ENCODE measurements around the gene POC1A.

Gene POC1A

DNA sequence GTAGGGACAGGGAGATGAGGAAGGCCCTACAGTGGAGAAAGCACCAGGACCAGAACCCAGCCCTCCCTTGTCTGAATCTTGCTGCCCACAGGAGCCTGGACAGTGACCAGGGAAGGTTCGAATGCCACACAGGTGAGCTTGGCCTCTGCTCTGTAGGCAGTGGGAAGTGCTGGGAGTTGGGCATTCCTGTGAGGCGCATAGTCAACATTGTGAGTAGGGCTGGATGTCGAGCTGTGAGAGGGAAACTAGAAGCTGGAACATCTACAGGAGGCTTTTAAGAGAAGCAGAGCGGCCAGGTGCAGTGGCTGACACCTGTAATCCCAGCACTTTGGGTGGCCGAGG, 23.4 kb upstream of the POC1A start:
- H3K4me2 ChIP-seq (ENCODE audit: low read length): no peak overlapping the region

DNA sequence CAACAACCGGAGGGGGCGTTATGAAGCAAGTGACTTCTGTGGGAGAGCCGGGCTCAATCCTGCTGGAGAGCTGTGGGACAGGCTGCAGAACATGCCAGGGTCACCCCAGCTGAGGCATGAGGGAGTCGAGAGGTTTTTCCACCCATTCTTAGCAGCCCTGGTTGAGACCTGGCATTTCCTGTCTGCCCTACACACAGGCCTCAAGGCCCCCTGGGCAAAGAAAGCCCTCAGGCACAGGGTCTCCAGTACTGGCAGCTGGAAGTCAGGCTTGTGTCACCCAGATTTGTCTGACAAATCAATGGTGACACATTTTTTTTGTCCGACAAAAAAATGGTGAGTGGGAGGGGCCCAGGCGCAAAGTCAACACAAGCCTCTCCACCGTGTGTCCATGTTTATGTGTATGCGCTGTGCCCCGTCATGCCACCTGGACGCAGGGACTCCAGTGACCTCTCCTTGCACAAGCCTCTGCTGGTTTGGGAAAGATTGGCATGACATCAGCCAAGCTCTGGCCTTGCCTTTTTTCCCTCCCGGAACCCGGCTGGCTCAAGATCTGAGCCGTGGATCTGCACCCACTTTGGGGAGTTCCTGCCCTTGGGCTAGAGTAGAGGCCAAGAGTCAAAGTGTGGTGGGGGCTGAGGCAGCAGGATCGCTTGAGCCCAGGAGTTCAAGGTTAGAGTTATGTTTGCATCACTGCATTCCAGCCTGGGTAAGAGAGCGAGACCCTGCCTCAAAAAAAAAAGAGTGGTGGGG, 22.9 kb upstream of the POC1A start:
- Histone ChIP-seq H3K79me2 (ENCODE audit: control insufficient read depth, low read length) (no peaks in the 10 kb centered on the region), H3F3A (ENCODE audit: control insufficient read depth, insufficient read depth) (no peaks in the 10 kb centered on the region), H3K4me2 (ENCODE audit: low read length) (no peak overlapping the region), H3K27me3 (ENCODE audit: control insufficient read depth, low read length) (no peaks in the 10 kb centered on the region), H3K9me3 (ENCODE audit: control insufficient read depth, insufficient read depth, low read length) (no peaks in the 10 kb centered on the region), H3K4me3 (ENCODE audit: low read length) (no peak overlapping the region), H4K20me1 (ENCODE audit: control insufficient read depth, insufficient read depth, low read depth, low read length) (no peaks in the 10 kb centered on the region), H3K9me2 (replicated peaks; ENCODE audit: control insufficient read depth, low read length) (no peaks in the 10 kb centered on the region), H3K4me1 (ENCODE audit: control insufficient read depth, low read length) (peaks cover 3% of the 10 kb centered on the region; the same call in 1 of the 2 replicates), H3K36me3 (ENCODE audit: control insufficient read depth, low read length) (no peaks in the 10 kb centered on the region), H3K27ac (ENCODE audit: low read depth, low read length) (no peak overlapping the region)
- no peak for TF ChIP-seq CTCF (IDR thresholded peaks at IDR 0.05; ENCODE audit: low read depth, low read length, poor library complexity, severe bottlenecking)
- no peak for TF ChIP-seq EZH2phosphoT487 (IDR thresholded peaks at IDR 0.05; ENCODE audit: borderline replicate concordance, low read length)

More for the DNA sequence above, 23.4 kb upstream of the POC1A start:
- no peaks in the 10 kb centered on the region for H3K9me3 ChIP-seq (ENCODE audit: control insufficient read depth, insufficient read depth, low read length)
- H3K27me3 ChIP-seq (ENCODE audit: control insufficient read depth, low read length): no peaks in the 10 kb centered on the region
- no peaks in the 10 kb centered on the region for H4K20me1 ChIP-seq (ENCODE audit: control insufficient read depth, insufficient read depth, low read depth, low read length)
- TF ChIP-seq CTCF (IDR thresholded peaks at IDR 0.05; ENCODE audit: low read depth, low read length, poor library complexity, severe bottlenecking) (no peak), EZH2phosphoT487 (IDR thresholded peaks at IDR 0.05; ENCODE audit: borderline replicate concordance, low read length) (no peak)
- no peaks in the 10 kb centered on the region for H3F3A ChIP-seq (ENCODE audit: control insufficient read depth, insufficient read depth)
- no peaks in the 10 kb centered on the region for H3K79me2 ChIP-seq (ENCODE audit: control insufficient read depth, low read length)
- H3K27ac ChIP-seq (ENCODE audit: low read depth, low read length): no peak overlapping the region
- H3K9me2 ChIP-seq (replicated peaks; ENCODE audit: control insufficient read depth, low read length): no peaks in the 10 kb centered on the region
- no peaks in the 10 kb centered on the region for H3K36me3 ChIP-seq (ENCODE audit: control insufficient read depth, low read length)
- H3K4me1 ChIP-seq (ENCODE audit: control insufficient read depth, low read length): peaks cover 3% of the 10 kb centered on the region; the same call in 1 of the 2 replicates
- H3K4me3 ChIP-seq (ENCODE audit: low read length): no peak overlapping the region

GRCh38 chr3:52176180-52176752, 22.0 kb upstream of the POC1A start:
- no peaks in the 10 kb centered on the region for H3K9me3 ChIP-seq (ENCODE audit: control insufficient read depth, insufficient read depth, low read length)
- no peaks in the 10 kb centered on the region for H3K9me2 ChIP-seq (replicated peaks; ENCODE audit: control insufficient read depth, low read length)
- H3K27me3 ChIP-seq (ENCODE audit: control insufficient read depth, low read length): no peaks in the 10 kb centered on the region
- H3K79me2 ChIP-seq (ENCODE audit: control insufficient read depth, low read length): no peaks in the 10 kb centered on the region
- TF ChIP-seq CTCF (IDR thresholded peaks at IDR 0.05; ENCODE audit: low read depth, low read length, poor library complexity, severe bottlenecking) (no peak), EZH2phosphoT487 (IDR thresholded peaks at IDR 0.05; ENCODE audit: borderline replicate concordance, low read length) (no peak)
- no peaks in the 10 kb centered on the region for H3F3A ChIP-seq (ENCODE audit: control insufficient read depth, insufficient read depth)
- no peaks in the 10 kb centered on the region for H4K20me1 ChIP-seq (ENCODE audit: control insufficient read depth, insufficient read depth, low read depth, low read length)
- peaks cover 3% of the 10 kb centered on the region; the same call in 1 of the 2 replicates for H3K4me1 ChIP-seq (ENCODE audit: control insufficient read depth, low read length)
- H3K4me2 ChIP-seq (ENCODE audit: low read length): no peak overlapping the region
- H3K4me3 ChIP-seq (ENCODE audit: low read length): no peak overlapping the region
- H3K27ac ChIP-seq (ENCODE audit: low read depth, low read length): no peak overlapping the region
- H3K36me3 ChIP-seq (ENCODE audit: control insufficient read depth, low read length): no peaks in the 10 kb centered on the region
